Hepatocyte (in vitro differentiated cells): Measurements from ENCODE around the gene CDK6. TPM values are rescaled to one million over a fixed set of nuclear protein-coding genes. Genes with fewer than 3 reads are reported as not detected.

Experiments used
- DNase-seq: peaks from one replicate; pipeline ENCODE4 v3.0.0-alpha.2; 2016; ENCODE audit warnings: low spot score
- H2AFZ ChIP-seq: fragments of 200-600 bp; sonication (generic); 2 replicates; pipeline ENCODE4 v1.6.0; 2016; ENCODE audit warnings: antibody characterized with exemption, mild to moderate bottlenecking
- H3K27ac ChIP-seq: fragments of 200-600 bp; sonication (generic); 2 replicates; pipeline ENCODE4 v1.5.1; 2016; ENCODE audit warnings: mild to moderate bottlenecking
- H3K27me3 ChIP-seq: fragments of 200-600 bp; sonication (generic); 2 replicates; pipeline ENCODE4 v1.6.1; 2016
- H3K36me3 ChIP-seq: fragments of 200-600 bp; sonication (generic); replicated peaks from 2 replicates; pipeline ENCODE4 v1.5.1; 2016; ENCODE audit warnings: low read depth; ENCODE audit not compliant: insufficient read depth
- H3K4me1 ChIP-seq: fragments of 200-600 bp; sonication (generic); 2 replicates; pipeline ENCODE4 v1.5.1; 2016; ENCODE audit warnings: mild to moderate bottlenecking, moderate library complexity; ENCODE audit not compliant: insufficient read depth
- H3K4me2 ChIP-seq: fragments of 200-600 bp; sonication (generic); 2 replicates; pipeline ENCODE4 v1.6.0; 2016
- H3K4me3 ChIP-seq: fragments of 200-600 bp; sonication (generic); 2 replicates; pipeline ENCODE4 v1.5.1; 2016; ENCODE audit warnings: mild to moderate bottlenecking
- H3K79me2 ChIP-seq: fragments of 200-600 bp; sonication (generic); 2 replicates; pipeline ENCODE4 v1.6.0; 2017; ENCODE audit warnings: mild to moderate bottlenecking
- H3K9me2 ChIP-seq: fragments of 200-600 bp; sonication (generic); replicated peaks from 2 replicates; pipeline ENCODE4 v1.6.0; 2017; ENCODE audit warnings: mild to moderate bottlenecking; ENCODE audit not compliant: insufficient read depth
- H3K9me3 ChIP-seq: fragments of 200-600 bp; sonication (generic); 2 replicates; pipeline ENCODE4 v1.5.1; 2016; ENCODE audit warnings: low read depth, mild to moderate bottlenecking
- H4K20me1 ChIP-seq: fragments of 200-600 bp; sonication (generic); 2 replicates; pipeline ENCODE4 v1.6.0; 2016; ENCODE audit warnings: mild to moderate bottlenecking; ENCODE audit not compliant: insufficient read depth, poor library complexity, severe bottlenecking
- CTCF ChIP-seq: fragments of 200-600 bp; sonication (generic); IDR thresholded peaks from 2 replicates; pipeline ENCODE4 v1.5.1; 2016; ENCODE audit warnings: antibody characterized with exemption, mild to moderate bottlenecking; ENCODE audit not compliant: poor library complexity
- EZH2 ChIP-seq: fragments of 200-600 bp; sonication (generic); IDR thresholded peaks from 2 replicates; pipeline ENCODE4 v1.6.1; 2016; ENCODE audit warnings: antibody characterized with exemption, mild to moderate bottlenecking, borderline replicate concordance
- EZH2phosphoT487 ChIP-seq: fragments of 200-600 bp; sonication (generic); IDR thresholded peaks from one replicate; pipeline ENCODE4 v1.6.1; 2018; ENCODE audit warnings: antibody characterized with exemption, mild to moderate bottlenecking, low read depth, moderate library complexity; ENCODE audit not compliant: unreplicated experiment, severe bottlenecking
- WGBS: methylation state at CpG from one replicate; pipeline ENCODE4 v1.1.6; 2016; ENCODE audit warnings: low lambda C conversion rate; ENCODE audit errors: missing lambda C conversion rate; 5-methylcytosine and 5-hydroxymethylcytosine counted together
- polyA plus RNA-seq: library from polyadenylated mRNA; unstranded; fragments of >200 nt; fragmentation: Nextera tagmentation; extraction: Ambion mirVana; gene quantifications from 2 replicates; pipeline ENCODE4 v1.2.1, GENCODE V29; 2016
- total RNA-seq: library from RNA; depleted of rRNA; stranded (reverse); fragments of >200 nt; gene quantifications from 2 replicates; pipeline ENCODE4 v1.2.3, GENCODE V29; 2014

CDK6 gene
- total and polyA plus RNA-seq, 2 experiments from 2014 or later: 18.7 to 64.5 TPM

- H3K4me2 ChIP-seq: no peak overlapping the region
- H3K4me1 ChIP-seq: peaks cover 17% of the 10 kb centered on the region
- H2AFZ ChIP-seq: no peak overlapping the region
- H3K27me3 ChIP-seq: no peaks in the 10 kb centered on the region
- DNase-seq: no peak
- no peak for TF ChIP-seq EZH2
- TF ChIP-seq CTCF: no peak
- no peak for TF ChIP-seq EZH2phosphoT487
- no peak overlapping the region for H3K27ac ChIP-seq
- H4K20me1 ChIP-seq: peaks cover 26% of the 10 kb centered on the region
- 66% methylated on average over 3 of the region's 3 CpGs for WGBS
- no peaks in the 10 kb centered on the region for H3K9me2 ChIP-seq
- H3K4me3 ChIP-seq: no peak overlapping the region
- H3K79me2 ChIP-seq: peaks cover 100% of the 10 kb centered on the region
- no peaks in the 10 kb centered on the region for H3K36me3 ChIP-seq
- no peaks in the 10 kb centered on the region for H3K9me3 ChIP-seq
Measured at GRCh38 chr7:92827464-92828120, 8.8 kb downstream of the CDK6 start.

GRCh38 chr7:92826258-92826938 is 10.0 kb downstream of the CDK6 start:
- TF ChIP-seq EZH2phosphoT487 (no peak), EZH2 (no peak), CTCF (no peak)
- peaks cover 25% of the 10 kb centered on the region for H4K20me1 ChIP-seq
- peaks cover 17% of the 10 kb centered on the region for H3K4me1 ChIP-seq
- DNase-seq: no peak
- no peak overlapping the region for H2AFZ ChIP-seq
- no peak overlapping the region for H3K4me2 ChIP-seq
- no peaks in the 10 kb centered on the region for H3K9me2 ChIP-seq
- no peaks in the 10 kb centered on the region for H3K27me3 ChIP-seq
- no peak overlapping the region for H3K27ac ChIP-seq
- WGBS: 72% methylated on average over 3 of the region's 3 CpGs
- H3K9me3 ChIP-seq: no peaks in the 10 kb centered on the region
- peaks cover 100% of the 10 kb centered on the region for H3K79me2 ChIP-seq
- no peaks in the 10 kb centered on the region for H3K36me3 ChIP-seq
- H3K4me3 ChIP-seq: no peak overlapping the region

- H3K79me2 ChIP-seq: peaks cover 100% of the 10 kb centered on the region
- peaks cover 6% of the 10 kb centered on the region for H3K4me1 ChIP-seq
- H3K4me2 ChIP-seq: no peak overlapping the region
- no peaks in the 10 kb centered on the region for H3K36me3 ChIP-seq
- TF ChIP-seq CTCF: no peak
- TF ChIP-seq EZH2: no peak
- TF ChIP-seq EZH2phosphoT487: no peak
- H3K4me3 ChIP-seq: no peak overlapping the region
- 96% methylated on average over 3 of the region's 3 CpGs for WGBS
- peaks cover 15% of the 10 kb centered on the region for H4K20me1 ChIP-seq
- no peak overlapping the region for H3K27ac ChIP-seq
- no peak overlapping the region for H2AFZ ChIP-seq
- no peak for DNase-seq
- H3K27me3 ChIP-seq: no peaks in the 10 kb centered on the region
- no peaks in the 10 kb centered on the region for H3K9me2 ChIP-seq
- H3K9me3 ChIP-seq: no peaks in the 10 kb centered on the region
Measured at GRCh38 chr7:92824901-92825480, 11.4 kb downstream of the CDK6 start.
